ENCODE measurements around the gene CFHR3. TPM values are rescaled to one million over a fixed set of nuclear protein-coding genes. Genes with fewer than 3 reads are reported as not detected.
"Not testable (repeated sequence)": the region's sequence is repeated elsewhere in the genome, so short reads cannot be mapped to it uniquely, and the experiment has no call there.

CFHR3 gene
- total RNA-seq, 1 experiment from 2014 or later: not detected

DNA sequence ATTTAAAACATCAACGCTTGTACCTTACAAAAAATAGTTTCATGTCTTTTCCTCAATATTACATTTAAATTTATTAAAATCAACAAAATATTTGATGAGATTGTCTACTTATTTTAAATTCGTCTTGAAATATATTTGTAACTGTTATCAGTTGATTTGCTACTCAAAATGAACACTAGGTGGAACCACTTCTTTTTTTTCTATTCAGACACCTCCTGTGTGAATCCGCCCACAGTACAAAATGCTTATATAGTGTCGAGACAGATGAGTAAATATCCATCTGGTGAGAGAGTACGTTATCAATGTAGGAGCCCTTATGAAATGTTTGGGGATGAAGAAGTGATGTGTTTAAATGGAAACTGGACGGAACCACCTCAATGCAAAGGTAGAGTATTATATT is 31.4 kb upstream of the CFHR3 start:
- H3K9me2 ChIP-seq (ENCODE audit: insufficient read depth); H3K4me1 ChIP-seq (replicated peaks; ENCODE audit: insufficient read depth); CTCF ChIA-PET; H3K27me3 ChIP-seq (ENCODE audit: insufficient read depth, low read depth); DNase-seq; H3F3A ChIP-seq (ENCODE audit: insufficient read depth, low read depth); H3K27ac ChIP-seq; H4K20me1 ChIP-seq (ENCODE audit: insufficient read depth); H3K9me3 ChIP-seq (ENCODE audit: insufficient read depth, low read depth); H3K79me2 ChIP-seq (ENCODE audit: low read depth); POLR2A ChIA-PET (ENCODE audit: unreplicated experiment); H3K36me3 ChIP-seq (ENCODE audit: low read depth); BruUV-seq (replicated peaks); H3K4me3 ChIP-seq: not testable (repeated sequence)
- peak overlapping the region; percentile 18 for H3K4me2 ChIP-seq
- intact Hi-C loops (cut with micrococcal nuclease; ENCODE audit: unreplicated experiment): loop anchor here (5.0 kb wide), 1 partner anchor 614 kb away; no protein-coding TSS in a partner anchor
- 0 out of 2 replicates have a peak overlapping the region, but pooled peaks have one; percentile 39 for H2AFZ ChIP-seq
- TF ChIP-seq, protein P1, sequence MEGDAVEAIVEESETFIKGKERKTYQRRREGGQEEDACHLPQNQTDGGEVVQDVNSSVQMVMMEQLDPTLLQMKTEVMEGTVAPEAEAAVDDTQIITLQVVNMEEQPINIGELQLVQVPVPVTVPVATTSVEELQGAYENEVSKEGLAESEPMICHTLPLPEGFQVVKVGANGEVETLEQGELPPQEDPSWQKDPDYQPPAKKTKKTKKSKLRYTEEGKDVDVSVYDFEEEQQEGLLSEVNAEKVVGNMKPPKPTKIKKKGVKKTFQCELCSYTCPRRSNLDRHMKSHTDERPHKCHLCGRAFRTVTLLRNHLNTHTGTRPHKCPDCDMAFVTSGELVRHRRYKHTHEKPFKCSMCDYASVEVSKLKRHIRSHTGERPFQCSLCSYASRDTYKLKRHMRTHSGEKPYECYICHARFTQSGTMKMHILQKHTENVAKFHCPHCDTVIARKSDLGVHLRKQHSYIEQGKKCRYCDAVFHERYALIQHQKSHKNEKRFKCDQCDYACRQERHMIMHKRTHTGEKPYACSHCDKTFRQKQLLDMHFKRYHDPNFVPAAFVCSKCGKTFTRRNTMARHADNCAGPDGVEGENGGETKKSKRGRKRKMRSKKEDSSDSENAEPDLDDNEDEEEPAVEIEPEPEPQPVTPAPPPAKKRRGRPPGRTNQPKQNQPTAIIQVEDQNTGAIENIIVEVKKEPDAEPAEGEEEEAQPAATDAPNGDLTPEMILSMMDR (conservative IDR thresholded peaks at IDR 0.05): peak; percentile 75

DNA sequence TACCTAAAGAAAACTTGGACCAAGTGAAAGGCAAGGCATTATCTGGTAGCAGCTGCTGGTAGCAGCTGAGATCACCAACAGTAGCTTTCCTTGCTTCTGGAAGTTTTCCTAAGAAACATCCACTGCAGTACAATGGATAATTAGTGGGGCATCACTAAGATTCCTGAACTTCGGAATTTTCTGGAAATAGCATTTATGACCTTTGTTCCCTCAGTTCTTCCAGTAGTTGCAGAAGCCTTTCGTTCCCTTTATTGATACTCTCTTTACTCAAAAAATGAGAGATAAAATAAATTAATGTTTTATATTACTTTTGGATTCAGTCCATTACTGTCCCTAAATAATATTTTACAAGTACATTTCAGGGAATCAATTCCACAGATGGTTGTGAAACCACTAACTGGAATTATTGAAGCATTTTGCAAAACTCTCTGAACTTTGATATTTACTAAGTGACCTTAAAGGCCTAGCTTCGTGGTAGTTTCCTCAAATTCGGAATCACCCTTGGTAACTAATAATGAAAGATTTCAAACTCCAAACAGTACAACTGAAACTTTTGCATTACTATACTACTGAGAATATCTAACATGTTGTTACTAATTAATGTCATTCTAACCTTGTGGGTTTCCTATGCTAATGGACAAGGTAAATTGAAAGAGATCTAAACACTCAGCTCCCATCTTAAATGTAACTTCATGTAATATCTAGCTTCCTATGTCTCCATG is 9.5 kb upstream of the CFHR3 start:
- H3F3A ChIP-seq (ENCODE audit: insufficient read depth, low read depth); H3K9me3 ChIP-seq (ENCODE audit: insufficient read depth, low read depth); H3K36me3 ChIP-seq (ENCODE audit: low read depth); H3K27ac ChIP-seq; DNase-seq; CTCF ChIA-PET; H3K9me2 ChIP-seq (ENCODE audit: insufficient read depth); H3K4me3 ChIP-seq; H3K4me1 ChIP-seq (replicated peaks; ENCODE audit: insufficient read depth); H3K27me3 ChIP-seq (ENCODE audit: insufficient read depth, low read depth); BruUV-seq (replicated peaks); intact Hi-C loops (cut with micrococcal nuclease; ENCODE audit: unreplicated experiment); POLR2A ChIA-PET (ENCODE audit: unreplicated experiment); H3K4me2 ChIP-seq; H2AFZ ChIP-seq; H4K20me1 ChIP-seq (ENCODE audit: insufficient read depth); H3K79me2 ChIP-seq (ENCODE audit: low read depth): not testable (repeated sequence)

DNA sequence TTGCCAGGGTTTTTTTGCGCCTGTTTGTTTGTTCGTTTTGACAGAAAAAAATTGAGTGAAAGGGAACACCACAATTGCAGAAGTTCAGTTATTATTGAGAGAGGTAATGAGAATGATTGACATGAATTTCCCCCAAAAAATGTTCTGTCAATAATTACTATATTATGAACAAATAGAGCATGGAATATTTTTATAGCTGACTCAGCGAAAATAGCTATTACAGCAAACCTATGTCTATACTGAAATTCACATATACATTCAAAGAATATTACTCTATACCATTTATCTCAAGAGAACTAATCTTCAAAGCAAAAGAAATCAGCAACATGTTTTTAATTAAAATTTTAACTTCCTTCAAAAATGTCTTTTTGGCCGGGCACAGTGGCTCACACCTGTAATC is 4.8 kb upstream of the CFHR3 start:
- BruUV-seq (replicated peaks); H3K36me3 ChIP-seq (ENCODE audit: low read depth); intact Hi-C loops (cut with micrococcal nuclease; ENCODE audit: unreplicated experiment); H3K4me1 ChIP-seq (replicated peaks; ENCODE audit: insufficient read depth); H4K20me1 ChIP-seq (ENCODE audit: insufficient read depth); H3K27ac ChIP-seq; H3K9me2 ChIP-seq (ENCODE audit: insufficient read depth); H3F3A ChIP-seq (ENCODE audit: insufficient read depth, low read depth); H3K4me3 ChIP-seq; H2AFZ ChIP-seq; H3K27me3 ChIP-seq (ENCODE audit: insufficient read depth, low read depth); H3K9me3 ChIP-seq (ENCODE audit: insufficient read depth, low read depth); H3K4me2 ChIP-seq; POLR2A ChIA-PET (ENCODE audit: unreplicated experiment); H3K79me2 ChIP-seq (ENCODE audit: low read depth); DNase-seq: not testable (repeated sequence)
- CTCF ChIA-PET: interaction anchor here (0.6 kb wide), 1 partner anchor 630 kb away, joined by 10 read pairs; no protein-coding TSS in a partner anchor

DNA sequence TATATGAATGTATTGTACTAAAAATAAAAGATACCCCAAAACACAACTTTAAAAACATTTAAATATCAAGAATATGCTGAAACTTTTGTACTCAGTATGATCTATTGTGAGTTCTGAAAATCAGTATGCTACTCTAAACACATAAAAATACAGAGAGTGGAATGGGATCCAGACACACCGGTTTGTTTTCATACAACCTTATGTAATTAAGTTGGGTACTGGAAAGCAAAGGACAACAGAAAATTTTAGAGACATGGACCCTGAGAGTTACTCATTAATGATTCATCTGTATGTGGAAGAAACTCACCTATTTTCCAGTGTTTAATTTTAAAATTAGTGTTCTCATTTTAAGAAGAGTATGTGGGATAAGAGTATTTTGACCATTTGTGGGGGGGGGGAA is 927 bp upstream of the CFHR3 start:
- Histone ChIP-seq H3K27me3 (ENCODE audit: insufficient read depth, low read depth) (no peaks in the 10 kb centered on the region), H2AFZ (no peak overlapping the region), H3K4me1 (replicated peaks; ENCODE audit: insufficient read depth) (no peaks in the 10 kb centered on the region), H3F3A (ENCODE audit: insufficient read depth, low read depth) (no peaks in the 10 kb centered on the region), H3K9me2 (ENCODE audit: insufficient read depth) (no peaks in the 10 kb centered on the region), H3K79me2 (ENCODE audit: low read depth) (no peaks in the 10 kb centered on the region), H3K9me3 (ENCODE audit: insufficient read depth, low read depth) (no peaks in the 10 kb centered on the region), H3K4me2 (no peak overlapping the region), H3K27ac (no peak overlapping the region), H4K20me1 (ENCODE audit: insufficient read depth) (no peaks in the 10 kb centered on the region), H3K36me3 (ENCODE audit: low read depth) (no peaks in the 10 kb centered on the region), H3K4me3 (no peak overlapping the region)
- CTCF ChIA-PET: no interaction called here
- POLR2A ChIA-PET (ENCODE audit: unreplicated experiment): no interaction called here
- BruUV-seq (replicated peaks): no TSS peak
- no peak for TF ChIP-seq EZH2 (IDR thresholded peaks at IDR 0.05; ENCODE audit: low read depth)
- TF ChIP-seq, protein P1 (conservative IDR thresholded peaks at IDR 0.05): no peak
- intact Hi-C loops (cut with micrococcal nuclease; ENCODE audit: unreplicated experiment): no loop called here
- no peak for DNase-seq
